GM12878 (cell line): ENCODE results near the gene LMF1. TPM values are rescaled to one million over a fixed set of nuclear protein-coding genes. Genes with fewer than 3 reads are reported as not detected.
A peak's percentile ranks its signal among the peaks of the same experiment; 100 is the strongest.

Source experiments
- ATAC-seq: fragments of 200-7000 bp; cut with Tn5 transposase; 3 replicates; pipeline ENCODE4 v1.9.1; 2020; ENCODE audit warnings: mild to moderate bottlenecking, moderate library complexity
- BruUV-seq: library from RNA; stranded (reverse); fragments of 400-500 nt; replicated peaks from 2 replicates; lab custom pipeline; 2021; lab: Mats Ljungman, UMichigan
- CTCF ChIA-PET: fragments of 300-600 bp; sonication (Branson Sonifier 250); formaldehyde crosslinking; extraction: SDS; loops from one replicate; lab custom pipeline; 2021; ENCODE audit warnings: inconsistent platforms; lab: Yijun Ruan, JAX
- POLR2A ChIA-PET: fragments of 350-600 bp; formaldehyde crosslinking; extraction: SDS; loops from one replicate; lab custom pipeline; 2021; ENCODE audit warnings: inconsistent platforms; lab: Charles Lee
- RAD21 ChIA-PET: fragments of 300-600 bp; sonication (Branson Sonifier 250); formaldehyde crosslinking; loops from one replicate; lab custom pipeline; 2023; ENCODE audit warnings: antibody characterized with exemption; ENCODE audit not compliant: unreplicated experiment; lab: Charles Lee
- SMC1A ChIA-PET: fragments of 300-600 bp; sonication (Branson Sonifier 250); formaldehyde crosslinking; loops from one replicate; lab custom pipeline; 2023; ENCODE audit not compliant: unreplicated experiment, uncharacterized antibody; lab: Charles Lee
- DNase-seq: peaks from one replicate; pipeline ENCODE4 v3.0.0-alpha.2; 2011; ENCODE audit warnings: low read depth, low spot score
- FAIRE-seq: peaks from 3 replicates; lab custom pipeline; 2011; peaks lifted over from hg19 to GRCh38; lab: Jason Lieb, UNC
- H2AFZ ChIP-seq: 2 replicates; pipeline ENCODE4 v1.6.0; 2011; ENCODE audit warnings: low read depth, low read length, control low read depth; ENCODE audit not compliant: control insufficient read depth
- H3K27ac ChIP-seq: 2 replicates; pipeline ENCODE4 v1.5.1; 2011; ENCODE audit warnings: control low read depth; ENCODE audit not compliant: control insufficient read depth, insufficient read depth
- H3K27me3 ChIP-seq, 2 experiments: replicated peaks in 1 of 2; 2 replicates each; pipeline versions ENCODE4 v1.6.0 to v1.6.1; 2011; ENCODE audit warnings: low read length in 1 of 2; ENCODE audit not compliant: control insufficient read depth in 2 of 2, insufficient read depth in 2 of 2
- H3K36me3 ChIP-seq, 2 experiments: 2 replicates each; pipeline ENCODE4 v1.5.1; 2011; ENCODE audit warnings: low read length in 1 of 2; ENCODE audit not compliant: control insufficient read depth in 2 of 2, insufficient read depth in 2 of 2
- H3K4me1 ChIP-seq: 2 replicates; pipeline ENCODE4 v1.6.1; 2011; ENCODE audit warnings: mild to moderate bottlenecking, low read length, moderate library complexity, mixed read lengths; ENCODE audit not compliant: control insufficient read depth, insufficient read depth
- H3K4me2 ChIP-seq: 2 replicates; pipeline ENCODE4 v1.6.0; 2011; ENCODE audit warnings: control low read depth; ENCODE audit not compliant: control insufficient read depth, insufficient read depth
- H3K4me3 ChIP-seq: fragments of 200-600 bp; sonication (generic); 2 replicates; pipeline ENCODE4 v1.5.1; 2016
- H3K79me2 ChIP-seq: 2 replicates; pipeline ENCODE4 v1.6.0; 2011; ENCODE audit warnings: low read length; ENCODE audit not compliant: control insufficient read depth, insufficient read depth
- H3K9ac ChIP-seq: 2 replicates; pipeline ENCODE4 v1.8.0; 2011; ENCODE audit warnings: low read length, control low read depth, mixed read lengths; ENCODE audit not compliant: control insufficient read depth, insufficient read depth
- H3K9me3 ChIP-seq: replicated peaks from 3 replicates; pipeline ENCODE4 v1.5.1; 2011; ENCODE audit warnings: mild to moderate bottlenecking, low read length; ENCODE audit not compliant: control insufficient read depth, insufficient read depth
- H4K20me1 ChIP-seq: 2 replicates; pipeline ENCODE4 v1.6.0; 2011; ENCODE audit not compliant: control insufficient read depth, insufficient read depth
- BCL3 ChIP-seq: IDR thresholded peaks from 2 replicates; pipeline ENCODE4 v1.6.1; 2011; ENCODE audit warnings: borderline replicate concordance, low read depth, mild to moderate bottlenecking, moderate library complexity, low read length; ENCODE audit not compliant: insufficient read depth, poor library complexity, severe bottlenecking
- CEBPB ChIP-seq, 2 experiments: fragments of 150-350 bp in 1 of 2; IDR thresholded peaks; 2 replicates each; pipeline ENCODE4 v1.6.1; 2012 to 2014; ENCODE audit warnings: low read depth in 2 of 2, low read length in 2 of 2, borderline replicate concordance in 1 of 2, inconsistent platforms in 1 of 2
- NBN ChIP-seq: fragments of 450-650 bp; IDR thresholded peaks from 2 replicates; pipeline ENCODE4 v1.6.1; 2016
- PBX3 ChIP-seq: IDR thresholded peaks from 2 replicates; pipeline ENCODE4 v1.6.1; 2011; ENCODE audit warnings: mild to moderate bottlenecking, low read depth, low read length, moderate library complexity; ENCODE audit not compliant: insufficient replicate concordance
- WGBS: methylation state at CpG from one replicate; pipeline ENCODE4 v1.1.6; 2016; ENCODE audit warnings: low lambda C conversion rate; ENCODE audit not compliant: insufficient replicate concordance, insufficient coverage; ENCODE audit errors: missing lambda C conversion rate; 5-methylcytosine and 5-hydroxymethylcytosine counted together
- in situ Hi-C: fragments of 300-500 bp; cut with MboI; formaldehyde crosslinking; loops from 9 replicates; pipeline ENCODE4 v1.14.3; 2018; ENCODE audit warnings: mixed read lengths
- intact Hi-C: fragments of 100-400 bp; cut with micrococcal nuclease; formaldehyde crosslinking; loops from one replicate; pipeline ENCODE4 v1.14.2; 2022; ENCODE audit not compliant: unreplicated experiment
- polyA plus RNA-seq, 11 experiments: library from polyadenylated mRNA; depleted of rRNA in 4 of 11; unstranded in 6 of 11; stranded (reverse) in 5 of 11; fragments of >200 nt; fragmentation: Nextera tagmentation in 4 of 11; fragmentation: Illumina TruSeq in 1 of 11; extraction: Ambion mirVana in 4 of 11; extraction: Trizol in 1 of 11; gene quantifications; 1 replicate in 1 of 11; 2 replicates in 10 of 11; pipeline versions ENCODE4 v1.2.1 to v1.2.3, GENCODE V29; 2011 to 2016; ENCODE audit warnings: inconsistent platforms in 2 of 11, missing spikeins in 2 of 11, low read depth in 1 of 11
- total RNA-seq, 4 experiments: library from RNA; depleted of rRNA in 3 of 4; stranded (reverse); fragments of >200 nt in 3 of 4; fragmentation: Illumina TruSeq in 1 of 4; extraction: Trizol in 1 of 4; gene quantifications; 2 replicates each; pipeline versions ENCODE4 v1.2.1 to v1.2.3, GENCODE V29; 2013 to 2021

LMF1 gene
- total and polyA plus RNA-seq, 10 of the 15 experiments (the other 5 are each of a cell fraction or from before 2014, with no cell fraction given) = 0.18 to 3.2 (median 1.4) TPM; not detected in 1

DNA sequence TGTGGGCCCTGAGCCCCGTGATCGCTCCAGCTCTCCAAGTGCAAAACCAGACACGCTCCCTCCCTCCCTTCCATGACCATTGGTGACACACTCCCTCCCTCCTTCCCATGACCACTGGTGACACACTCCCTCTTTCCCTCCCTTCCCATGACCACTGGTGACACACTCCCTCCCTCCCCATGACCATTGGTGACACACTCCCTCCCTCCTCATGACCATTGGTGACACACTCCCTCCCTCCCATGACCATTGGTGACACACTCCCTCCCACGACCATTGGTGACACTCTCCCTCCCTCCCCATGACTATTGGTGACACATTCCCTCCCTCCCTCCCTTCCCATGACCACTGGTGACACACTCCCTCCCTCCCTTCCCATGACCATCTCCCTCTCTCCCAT is 56.3 kb downstream of the LMF1 start:
- ChIA-PET SMC1A (no interaction called here), CTCF (no interaction called here), POLR2A (no interaction called here), RAD21 (no interaction called here)
- ATAC-seq = no peak
- Histone ChIP-seq H2AFZ (no peak overlapping the region), H3K4me3 (no peak overlapping the region), H3K4me2 (no peak overlapping the region), H3K27me3 (no peaks in the 10 kb centered on the region), H3K9ac (no peak overlapping the region), H3K9me3 (peaks cover 3% of the 10 kb centered on the region; the same call in 1 of the 3 replicates), H3K4me1 (no peaks in the 10 kb centered on the region), H3K79me2 (no peaks in the 10 kb centered on the region), H3K27ac (no peak overlapping the region), H3K36me3 (no peaks in the 10 kb centered on the region), H4K20me1 (no peaks in the 10 kb centered on the region)
- in situ Hi-C loops (no loop called here), intact Hi-C loops (no loop called here)
- TF ChIP-seq BCL3 (peak; percentile 97), NBN (no peak), CEBPB (IDR thresholded peaks at IDR 0.05; ENCODE audit: borderline replicate concordance in 1 of 2, low read depth in 2 of 2, low read length in 2 of 2) (no peak), PBX3 (peak; percentile 37)
- no TSS peak for BruUV-seq
- peak; percentile 92 for FAIRE-seq
- 49% methylated on average over 4 of the region's 4 CpGs for WGBS
- peak; percentile 8 for DNase-seq
